Measurements from ENCODE around the gene SPSB2.

- TF ChIP-seq POLR2A (IDR thresholded peaks at IDR 0.05) (no peak), CTCF (IDR thresholded peaks at IDR 0.05) (no peak)
These were observed 44.9 kb downstream of the SPSB2 start, which contains the start of gene P3H3 for GRCh38 chr12:6827982-6828780.
